ENCODE results near the gene DGCR6.

DNA sequence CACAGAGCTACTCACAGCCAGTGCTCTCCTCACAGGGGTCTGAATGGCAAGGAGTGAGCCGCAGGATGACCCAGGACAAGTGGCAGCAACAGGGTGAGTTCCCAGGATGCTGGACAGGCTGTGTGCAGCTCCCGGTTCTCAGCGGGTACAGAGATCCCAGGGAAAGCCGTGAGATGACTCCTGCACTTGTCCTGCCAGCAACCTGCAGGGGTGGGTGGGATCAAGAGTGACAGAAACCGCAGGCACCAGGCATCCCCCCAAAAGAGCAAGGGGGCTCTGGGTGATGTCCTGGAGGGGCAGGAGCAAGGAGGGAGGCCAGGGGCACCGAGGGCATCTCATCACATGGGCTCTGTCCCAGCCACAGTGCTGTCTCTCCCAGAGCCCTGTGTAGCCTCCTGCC, 45.9 kb downstream of the DGCR6 start:
- TF ChIP-seq CTCF (IDR thresholded peaks at IDR 0.05) (no peak), ZFX (IDR thresholded peaks at IDR 0.05; ENCODE audit: borderline replicate concordance) (no peak)
